HepG2 (cell line): ENCODE results near the gene RAB43. TPM values are rescaled to one million over a fixed set of nuclear protein-coding genes. Genes with fewer than 3 reads are reported as not detected.
A peak's percentile ranks its signal among the peaks of the same experiment; 100 is the strongest.

Source experiments
- AGO1 ChIP-seq: fragments of 200-400 bp; formaldehyde crosslinking; IDR thresholded peaks from 2 replicates; pipeline ENCODE4 v1.6.1; 2017; ENCODE audit warnings: mild to moderate bottlenecking, low read depth, low read length, moderate library complexity; ENCODE audit not compliant: poor library complexity, severe bottlenecking
- ATF2 ChIP-seq: sonication (generic); formaldehyde crosslinking; IDR thresholded peaks from 2 replicates; pipeline ENCODE4 v1.4.0; 2020; ENCODE audit warnings: missing genetic modification reagents
- CEBPG ChIP-seq: IDR thresholded peaks from 2 replicates; pipeline ENCODE4 v1.6.1; 2016
- GTF2F1 ChIP-seq: fragments of 150-350 bp; IDR thresholded peaks from 2 replicates; pipeline ENCODE4 v1.6.1; 2014; ENCODE audit warnings: low read length
- JUND ChIP-seq: sonication (generic); formaldehyde crosslinking; IDR thresholded peaks from 2 replicates; pipeline ENCODE4 v1.8.0; 2022; ENCODE audit warnings: mild to moderate bottlenecking, missing genetic modification reagents
- MYC ChIP-seq: sonication (generic); formaldehyde crosslinking; IDR thresholded peaks from 2 replicates; pipeline ENCODE4 v1.9.0; 2021; ENCODE audit warnings: missing genetic modification reagents, borderline replicate concordance
- NFE2 ChIP-seq: sonication (generic); formaldehyde crosslinking; IDR thresholded peaks from 2 replicates; pipeline ENCODE4 v1.4.0; 2020; ENCODE audit warnings: missing genetic modification reagents
- PCBP1 ChIP-seq: fragments of 200-400 bp; formaldehyde crosslinking; IDR thresholded peaks from 2 replicates; pipeline ENCODE4 v1.6.1; 2017; ENCODE audit warnings: mild to moderate bottlenecking, low read depth, low read length, borderline replicate concordance
- ZBTB7B ChIP-seq: sonication (generic); formaldehyde crosslinking; IDR thresholded peaks from 2 replicates; pipeline ENCODE4 v1.4.0; 2020; ENCODE audit warnings: missing genetic modification reagents
- ZFP36L1 ChIP-seq: sonication (generic); formaldehyde crosslinking; IDR thresholded peaks from 2 replicates; pipeline ENCODE4 v1.8.0; 2022; ENCODE audit warnings: mild to moderate bottlenecking, missing genetic modification reagents, moderate library complexity
- ZNF10 ChIP-seq: sonication (generic); formaldehyde crosslinking; IDR thresholded peaks from 2 replicates; pipeline ENCODE4 v1.4.0; 2020; ENCODE audit warnings: mild to moderate bottlenecking, low read depth, missing genetic modification reagents, borderline replicate concordance
- ZNF230 ChIP-seq: sonication (generic); formaldehyde crosslinking; IDR thresholded peaks from 2 replicates; pipeline ENCODE4 v1.4.0; 2020; ENCODE audit warnings: mild to moderate bottlenecking, missing genetic modification reagents
- ZNF280B ChIP-seq: sonication (generic); formaldehyde crosslinking; IDR thresholded peaks from 2 replicates; pipeline ENCODE4 v1.5.0; 2020; ENCODE audit warnings: missing genetic modification reagents, mild to moderate bottlenecking, borderline replicate concordance
- ZNF704 ChIP-seq: sonication (generic); formaldehyde crosslinking; IDR thresholded peaks from 2 replicates; pipeline ENCODE4 v1.8.1; 2023; ENCODE audit warnings: mild to moderate bottlenecking, inconsistent platforms, moderate library complexity, missing genetic modification reagents, borderline replicate concordance
- ZNF710 ChIP-seq: sonication (generic); formaldehyde crosslinking; IDR thresholded peaks from 2 replicates; pipeline ENCODE4 v1.5.0; 2020; ENCODE audit warnings: mild to moderate bottlenecking, missing genetic modification reagents, borderline replicate concordance
- ZNF737 ChIP-seq: sonication (generic); formaldehyde crosslinking; IDR thresholded peaks from 2 replicates; pipeline ENCODE4 v1.5.0; 2020; ENCODE audit warnings: missing genetic modification reagents, mild to moderate bottlenecking, borderline replicate concordance
- ZNF761 ChIP-seq: sonication (generic); formaldehyde crosslinking; conservative IDR thresholded peaks from 2 replicates; pipeline ENCODE4 v1.4.0; 2020; ENCODE audit warnings: mild to moderate bottlenecking, missing genetic modification reagents
- ZNF839 ChIP-seq: sonication (generic); formaldehyde crosslinking; IDR thresholded peaks from 2 replicates; pipeline ENCODE4 v1.4.0; 2020; ENCODE audit warnings: missing genetic modification reagents, mild to moderate bottlenecking, borderline replicate concordance
- polyA plus RNA-seq, 8 experiments: library from polyadenylated mRNA; depleted of rRNA in 3 of 8; stranded (reverse) in 7 of 8; unstranded in 1 of 8; fragments of >200 nt; fragmentation: Illumina TruSeq in 4 of 8; extraction: Trizol in 4 of 8; gene quantifications; 2 replicates each; pipeline versions ENCODE4 v1.2.1 to v1.2.3, GENCODE V29; 2011 to 2016; ENCODE audit warnings: low read depth in 4 of 8, missing spikeins in 1 of 8, mixed read lengths in 1 of 8; ENCODE audit not compliant: insufficient read depth in 1 of 8
- total RNA-seq, 5 experiments: library from RNA; depleted of rRNA; stranded (reverse); fragments of >200 nt; fragmentation: Illumina TruSeq; extraction: Trizol; gene quantifications; 2 replicates each; pipeline ENCODE4 v1.2.3, GENCODE V29; 2016; ENCODE audit warnings: low read depth in 1 of 5
- TF ChIP-seq, protein P1 (sequence below): sonication (generic); formaldehyde crosslinking; IDR thresholded peaks from 2 replicates; pipeline ENCODE4 v1.8.0; 2022; ENCODE audit warnings: mild to moderate bottlenecking, missing genetic modification reagents
- TF ChIP-seq, protein P2 (sequence below): IDR thresholded peaks from 2 replicates; pipeline ENCODE4 v1.6.1; 2016; ENCODE audit warnings: mild to moderate bottlenecking

Gene RAB43
- total and polyA plus RNA-seq, 2 of the 13 experiments (the other 11 are each of a cell fraction or from before 2014, with no cell fraction given) = 11.8 to 18.4 TPM

GRCh38 chr3:129122412-129123011 is 908 bp upstream of the RAB43 start (continued):
- TF ChIP-seq ZBTB7B (CRISPR knock-in tag) (0 out of 2 replicates have a peak, but pooled peaks have one; percentile 34), ZNF761 (CRISPR knock-in tag) (no peak), MYC (CRISPR knock-in tag) (no peak), ZNF704 (CRISPR knock-in tag) (no peak), GTF2F1 (no peak), PCBP1 (0 out of 2 replicates have a peak, but pooled peaks have one; percentile 1), ZNF280B (CRISPR knock-in tag) (peak; percentile 49; the same call in 1 of the 2 replicates), ZNF710 (CRISPR knock-in tag) (no peak), NFE2 (CRISPR knock-in tag) (no peak), ZNF737 (CRISPR knock-in tag) (peak; percentile 26; the same call in 1 of the 2 replicates), CEBPG (CRISPR knock-in tag) (no peak), ATF2 (CRISPR knock-in tag) (no peak), ZNF839 (CRISPR knock-in tag) (0 out of 2 replicates have a peak, but pooled peaks have one; percentile 41), ZNF10 (CRISPR knock-in tag) (no peak), ZNF230 (CRISPR knock-in tag) (0 out of 2 replicates have a peak, but pooled peaks have one; percentile 51), JUND (CRISPR knock-in tag) (no peak), ZFP36L1 (CRISPR knock-in tag) (0 out of 2 replicates have a peak, but pooled peaks have one; percentile 52), AGO1 (peak; percentile 33)
- TF ChIP-seq, protein P1, sequence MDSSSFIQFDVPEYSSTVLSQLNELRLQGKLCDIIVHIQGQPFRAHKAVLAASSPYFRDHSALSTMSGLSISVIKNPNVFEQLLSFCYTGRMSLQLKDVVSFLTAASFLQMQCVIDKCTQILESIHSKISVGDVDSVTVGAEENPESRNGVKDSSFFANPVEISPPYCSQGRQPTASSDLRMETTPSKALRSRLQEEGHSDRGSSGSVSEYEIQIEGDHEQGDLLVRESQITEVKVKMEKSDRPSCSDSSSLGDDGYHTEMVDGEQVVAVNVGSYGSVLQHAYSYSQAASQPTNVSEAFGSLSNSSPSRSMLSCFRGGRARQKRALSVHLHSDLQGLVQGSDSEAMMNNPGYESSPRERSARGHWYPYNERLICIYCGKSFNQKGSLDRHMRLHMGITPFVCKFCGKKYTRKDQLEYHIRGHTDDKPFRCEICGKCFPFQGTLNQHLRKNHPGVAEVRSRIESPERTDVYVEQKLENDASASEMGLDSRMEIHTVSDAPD (CRISPR knock-in tag) = no peak
- TF ChIP-seq, protein P2, sequence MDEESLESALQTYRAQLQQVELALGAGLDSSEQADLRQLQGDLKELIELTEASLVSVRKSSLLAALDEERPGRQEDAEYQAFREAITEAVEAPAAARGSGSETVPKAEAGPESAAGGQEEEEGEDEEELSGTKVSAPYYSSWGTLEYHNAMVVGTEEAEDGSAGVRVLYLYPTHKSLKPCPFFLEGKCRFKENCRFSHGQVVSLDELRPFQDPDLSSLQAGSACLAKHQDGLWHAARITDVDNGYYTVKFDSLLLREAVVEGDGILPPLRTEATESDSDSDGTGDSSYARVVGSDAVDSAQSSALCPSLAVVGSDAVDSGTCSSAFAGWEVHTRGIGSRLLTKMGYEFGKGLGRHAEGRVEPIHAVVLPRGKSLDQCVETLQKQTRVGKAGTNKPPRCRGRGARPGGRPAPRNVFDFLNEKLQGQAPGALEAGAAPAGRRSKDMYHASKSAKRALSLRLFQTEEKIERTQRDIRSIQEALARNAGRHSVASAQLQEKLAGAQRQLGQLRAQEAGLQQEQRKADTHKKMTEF (CRISPR knock-in tag) = no peak
